Spleen (tissue), 11 donors: Measurements from ENCODE around the gene CA5A. TPM values are rescaled to one million over a fixed set of nuclear protein-coding genes. Genes with fewer than 3 reads are reported as not detected.

Experiments
- DNase-seq: peaks from one replicate; pipeline ENCODE4 v3.0.0-alpha.2; 2020
- H3K27ac ChIP-seq, 8 donors: fragments of 200-600 bp; sonication (generic) in 7 of 8; 1 replicate in 4 of 8; 2 replicates in 4 of 8; pipeline versions ENCODE4 v1.5.0 to v1.8.0; 2016 to 2021; ENCODE audit warnings: inconsistent platforms in 4 of 8, mild to moderate bottlenecking in 4 of 8, moderate library complexity in 1 of 8
- H3K27me3 ChIP-seq, 7 donors: fragments of 200-600 bp; sonication (generic) in 6 of 7; replicated peaks in 1 of 7; 1 replicate in 4 of 7; 2 replicates in 3 of 7; pipeline versions ENCODE4 v1.5.0 to v1.8.0; 2016 to 2021; ENCODE audit warnings: inconsistent platforms in 3 of 7, mild to moderate bottlenecking in 1 of 7
- H3K36me3 ChIP-seq, 6 donors: fragments of 200-600 bp; sonication (generic) in 5 of 6; 1 replicate in 4 of 6; 2 replicates in 2 of 6; pipeline versions ENCODE4 v1.5.0 to v1.8.0; 2016 to 2021; ENCODE audit warnings: inconsistent platforms in 2 of 6
- H3K4me1 ChIP-seq, 6 donors: fragments of 200-600 bp; sonication (generic) in 5 of 6; 1 replicate in 3 of 6; 2 replicates in 3 of 6; pipeline versions ENCODE4 v1.5.0 to v1.8.0; 2016 to 2021; ENCODE audit warnings: inconsistent platforms in 3 of 6
- H3K4me3 ChIP-seq, 8 donors: fragments of 200-600 bp; sonication (generic) in 7 of 8; 1 replicate in 4 of 8; 2 replicates in 4 of 8; pipeline versions ENCODE4 v1.5.0 to v1.8.0; 2016 to 2021; ENCODE audit warnings: inconsistent platforms in 4 of 8, mild to moderate bottlenecking in 4 of 8, moderate library complexity in 2 of 8
- H3K9me3 ChIP-seq, 8 donors: fragments of 200-600 bp; sonication (generic) in 7 of 8; 1 replicate in 4 of 8; 2 replicates in 4 of 8; pipeline versions ENCODE4 v1.5.0 to v1.8.0; 2016 to 2021; ENCODE audit warnings: inconsistent platforms in 4 of 8
- POLR2A ChIP-seq, 3 donors: fragments of 450-650 bp; IDR thresholded peaks; one replicate each; pipeline ENCODE4 v1.5.1; 2017; ENCODE audit warnings: antibody characterized with exemption in 3 of 3, mild to moderate bottlenecking in 1 of 3
- POLR2AphosphoS5 ChIP-seq, 3 donors: sonication (generic); formaldehyde crosslinking; IDR thresholded peaks; one replicate each; pipeline ENCODE4 v1.5.1; 2017; ENCODE audit warnings: antibody characterized with exemption in 3 of 3
- WGBS, 5 donors: extraction: QIAGEN DNeasy Blood & Tissue Kit in 3 of 5; methylation state at CpG; one replicate each; pipeline versions ENCODE4 v1.1.5 to v1.1.7; 2013 to 2018; 5-methylcytosine and 5-hydroxymethylcytosine counted together
- intact Hi-C: fragments of 100-400 bp; cut with DNase I; formaldehyde crosslinking; loops from one replicate; pipeline ENCODE4 v1.15.0; 2023; ENCODE audit warnings: low total_unique reads
- polyA plus RNA-seq, 3 donors: library from polyadenylated mRNA; stranded (reverse); fragments of 200-250 nt; gene quantifications; one replicate each; pipeline ENCODE4 v1.2.1, GENCODE V29; 2013
- total RNA-seq, 7 donors: library from RNA; depleted of rRNA in 3 of 7; stranded (reverse); fragments of >200 nt in 3 of 7; fragmentation: NEBNext Ultra II Directional in 4 of 7; extraction: Animal tissue kit (Norgen Biotek cat#: 25700) in 4 of 7; gene quantifications; one replicate each; pipeline versions ENCODE4 v1.1.0 to v1.2.1, GENCODE V29; 2016 to 2021
- TF ChIP-seq, protein P1 (sequence below), 11 experiments: fragments of 200-600 bp in 7 of 11; fragments of 450-650 bp in 4 of 11; sonication (generic) in 4 of 11; IDR thresholded peaks in 8 of 11; conservative IDR thresholded peaks in 3 of 11; 1 replicate in 7 of 11; 2 replicates in 4 of 11; pipeline versions ENCODE4 v1.4.0 to v1.8.0; 2016 to 2021; ENCODE audit warnings: antibody characterized with exemption in 11 of 11, inconsistent platforms in 4 of 11, mild to moderate bottlenecking in 1 of 11
- donor health status: healthy with polysubstance abuse.
- donor health status: DM: no; HTN: no; CAD: no; lungs with moderate emphysema.
- donor health status: DM: no; HTN: no; CAD: no.
- donor health status: Bipolar disorder and iron deficiency.
- donor health status: healthy.
- donor health status: DM: no; HTN: no; CAD: no.
- donor health status: DM: yes; HTN: yes; CAD: no.

Gene CA5A
- total and polyA plus RNA-seq, 10 donors = not detected

GRCh38 chr16:87854907-87855683 lies 81.2 kb downstream of the CA5A start:
- intact Hi-C loops = no loop called here
- Histone ChIP-seq H3K4me1 (peaks cover 10 to 85% (median 52%) of the 10 kb centered on the region in 6 donors), H3K27me3 (no peaks in the 10 kb centered on the region), H3K4me3 (peak overlapping the region in 3 of 8 donors; percentile 20 to 64 (median 33)), H3K36me3 (peaks cover 0 to 17% (median 0%) of the 10 kb centered on the region in 6 donors), H3K27ac (peak overlapping the region in 7 of 8 donors; percentile 53 to 95 (median 83)), H3K9me3 (no peaks in the 10 kb centered on the region)
- 84 to 93% (median 92%) methylated on average over 11 to 22 of the region's 22 CpGs for WGBS, 5 donors
- DNase-seq = peak; percentile 80
- TF ChIP-seq POLR2AphosphoS5 (IDR thresholded peaks at IDR 0.05) (peak in 1 of 3 donors; percentile 30), POLR2A (IDR thresholded peaks at IDR 0.05) (no peak)
- TF ChIP-seq, protein P1, sequence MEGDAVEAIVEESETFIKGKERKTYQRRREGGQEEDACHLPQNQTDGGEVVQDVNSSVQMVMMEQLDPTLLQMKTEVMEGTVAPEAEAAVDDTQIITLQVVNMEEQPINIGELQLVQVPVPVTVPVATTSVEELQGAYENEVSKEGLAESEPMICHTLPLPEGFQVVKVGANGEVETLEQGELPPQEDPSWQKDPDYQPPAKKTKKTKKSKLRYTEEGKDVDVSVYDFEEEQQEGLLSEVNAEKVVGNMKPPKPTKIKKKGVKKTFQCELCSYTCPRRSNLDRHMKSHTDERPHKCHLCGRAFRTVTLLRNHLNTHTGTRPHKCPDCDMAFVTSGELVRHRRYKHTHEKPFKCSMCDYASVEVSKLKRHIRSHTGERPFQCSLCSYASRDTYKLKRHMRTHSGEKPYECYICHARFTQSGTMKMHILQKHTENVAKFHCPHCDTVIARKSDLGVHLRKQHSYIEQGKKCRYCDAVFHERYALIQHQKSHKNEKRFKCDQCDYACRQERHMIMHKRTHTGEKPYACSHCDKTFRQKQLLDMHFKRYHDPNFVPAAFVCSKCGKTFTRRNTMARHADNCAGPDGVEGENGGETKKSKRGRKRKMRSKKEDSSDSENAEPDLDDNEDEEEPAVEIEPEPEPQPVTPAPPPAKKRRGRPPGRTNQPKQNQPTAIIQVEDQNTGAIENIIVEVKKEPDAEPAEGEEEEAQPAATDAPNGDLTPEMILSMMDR (IDR thresholded peaks at IDR 0.05 in 8 of 11, conservative IDR thresholded peaks at IDR 0.05 in 3 of 11) = no peak

GRCh38 chr16:87854053-87854906 lies 82.0 kb downstream of the CA5A start:
- Histone ChIP-seq H3K27ac (peak overlapping the region in 7 of 8 donors; percentile 22 to 95 (median 78)), H3K4me3 (peak overlapping the region in 4 of 8 donors; percentile 13 to 64 (median 17)), H3K27me3 (no peaks in the 10 kb centered on the region), H3K9me3 (no peaks in the 10 kb centered on the region), H3K36me3 (peaks cover 0 to 25% (median 0%) of the 10 kb centered on the region in 6 donors), H3K4me1 (peaks cover 15 to 93% (median 58%) of the 10 kb centered on the region in 6 donors)
- DNase-seq = peak; percentile 82
- intact Hi-C loops = no loop called here
- TF ChIP-seq POLR2A (IDR thresholded peaks at IDR 0.05) (no peak), POLR2AphosphoS5 (IDR thresholded peaks at IDR 0.05) (peak in 2 of 3 donors; percentile 14 to 58)
- TF ChIP-seq, protein P1 (IDR thresholded peaks at IDR 0.05 in 8 of 11, conservative IDR thresholded peaks at IDR 0.05 in 3 of 11) = no peak
- WGBS, 5 donors = 66 to 73% (median 69%) methylated on average over 13 to 21 of the region's 21 CpGs

GRCh38 chr16:87853411-87854052 lies 82.8 kb downstream of the CA5A start:
- peak; percentile 96 for DNase-seq
- intact Hi-C loops = no loop called here
- Histone ChIP-seq H3K36me3 (peaks cover 0 to 32% (median 2%) of the 10 kb centered on the region in 6 donors), H3K9me3 (no peaks in the 10 kb centered on the region), H3K27ac (peak overlapping the region in 6 of 8 donors; percentile 22 to 95 (median 84)), H3K27me3 (no peaks in the 10 kb centered on the region), H3K4me3 (peak overlapping the region in 4 of 8 donors; percentile 13 to 52 (median 17)), H3K4me1 (peaks cover 15 to 96% (median 55%) of the 10 kb centered on the region in 6 donors)
- 10 to 30% (median 13%) methylated on average over 10 to 25 of the region's 25 CpGs for WGBS, 5 donors
- TF ChIP-seq, protein P1 (IDR thresholded peaks at IDR 0.05 in 8 of 11, conservative IDR thresholded peaks at IDR 0.05 in 3 of 11) = peak in 1 of 11 experiments; percentile 8
- peak; percentile 87 to 91 (median 89) for TF ChIP-seq POLR2AphosphoS5 (IDR thresholded peaks at IDR 0.05)
- peak in 1 of 3 donors; percentile 20 for TF ChIP-seq POLR2A (IDR thresholded peaks at IDR 0.05)
